K562 (cell line): ENCODE measurements around the gene PNMT. TPM values are rescaled to one million over a fixed set of nuclear protein-coding genes. Genes with fewer than 3 reads are reported as not detected.

Experiments used
- ATAC-seq: fragments of 200-7000 bp; cut with Tn5 transposase; 3 replicates; pipeline ENCODE4 v1.9.1; 2020; ENCODE audit warnings: moderate library complexity
- BruUV-seq: library from RNA; stranded (reverse); fragments of 400-500 nt; replicated peaks from 2 replicates; lab custom pipeline; 2021; lab: Mats Ljungman, UMichigan
- CTCF ChIA-PET: fragments of 300-600 bp; formaldehyde crosslinking; extraction: SDS; loops from one replicate; lab custom pipeline; 2021; ENCODE audit warnings: low intra/inter-chr PET ratio; lab: Yijun Ruan, JAX
- POLR2A ChIA-PET: fragments of 300-600, 350-650 bp; sonication (Branson Sonifier 250); formaldehyde crosslinking; extraction: SDS; loops from one replicate; lab custom pipeline; 2021; ENCODE audit warnings: antibody characterized with exemption, inconsistent platforms; lab: Yijun Ruan, JAX
- DNase-seq, 4 experiments: peaks; one replicate each; pipeline versions ENCODE4 v3.0.0 to v3.0.0-alpha.2; 2011 to 2018; ENCODE audit warnings: low spot score in 3 of 4, mixed read lengths in 3 of 4; ENCODE audit errors: extremely low read depth in 1 of 4
- FAIRE-seq: peaks from 2 replicates; lab custom pipeline; 2011; peaks lifted over from hg19 to GRCh38; lab: Jason Lieb, UNC
- H2AFZ ChIP-seq: 2 replicates; pipeline ENCODE4 v1.6.0; 2011; ENCODE audit warnings: low read depth, low read length, control low read depth, inconsistent platforms
- H3K27ac ChIP-seq: fragments of 200-600 bp; 3 replicates; pipeline ENCODE4 v1.8.0; 2011; ENCODE audit warnings: low read depth, mild to moderate bottlenecking, control low read depth, inconsistent platforms, low read length, moderate library complexity, mixed read lengths; ENCODE audit errors: extremely low read depth
- H3K27me3 ChIP-seq, 2 experiments: fragments of 300-600 bp in 1 of 2; 2 replicates in 1 of 2; 3 replicates in 1 of 2; pipeline versions ENCODE4 v1.6.0 to v1.8.0; 2011; ENCODE audit warnings: inconsistent platforms in 2 of 2, low read length in 2 of 2, mild to moderate bottlenecking in 1 of 2, mixed read lengths in 1 of 2, moderate library complexity in 1 of 2; ENCODE audit not compliant: control insufficient read depth in 2 of 2, insufficient read depth in 2 of 2
- H3K36me3 ChIP-seq: fragments of 300-600 bp; 3 replicates; pipeline ENCODE4 v1.8.0; 2011; ENCODE audit warnings: mild to moderate bottlenecking, low read length, inconsistent platforms; ENCODE audit not compliant: control insufficient read depth, insufficient read depth
- H3K4me1 ChIP-seq, 2 experiments: fragments of 200-600 bp in 1 of 2; replicated peaks in 1 of 2; 2 replicates in 1 of 2; 3 replicates in 1 of 2; pipeline versions ENCODE4 v1.5.1 to v1.8.0; 2011; ENCODE audit warnings: inconsistent platforms in 2 of 2, low read length in 2 of 2, mild to moderate bottlenecking in 1 of 2, mixed read lengths in 1 of 2, moderate library complexity in 1 of 2; ENCODE audit not compliant: control insufficient read depth in 2 of 2, insufficient read depth in 2 of 2
- H3K4me2 ChIP-seq: 2 replicates; pipeline ENCODE4 v1.6.1; 2011; ENCODE audit warnings: low read length, control low read depth, inconsistent platforms, mixed read lengths; ENCODE audit not compliant: insufficient read depth
- H3K4me3 ChIP-seq: fragments of 200-600 bp; sonication (generic), shearing (Covaris generic); 2 replicates; pipeline ENCODE4 v1.5.1; 2016; ENCODE audit warnings: control low read depth, inconsistent platforms
- H3K79me2 ChIP-seq: fragments of 200-600 bp; 3 replicates; pipeline ENCODE4 v1.8.0; 2011; ENCODE audit warnings: low read length, inconsistent platforms; ENCODE audit not compliant: control insufficient read depth, insufficient read depth
- H3K9ac ChIP-seq, 2 experiments: 2 replicates each; pipeline versions ENCODE4 v1.6.0 to v1.6.1; 2011; ENCODE audit warnings: low read depth in 2 of 2, low read length in 2 of 2, control low read depth in 1 of 2, inconsistent platforms in 1 of 2, mild to moderate bottlenecking in 1 of 2, mixed read lengths in 1 of 2; ENCODE audit not compliant: insufficient read depth in 1 of 2
- H3K9me1 ChIP-seq: one replicate; pipeline ENCODE4 v1.6.0; 2011; ENCODE audit warnings: inconsistent platforms, mild to moderate bottlenecking, low read length, moderate library complexity; ENCODE audit not compliant: control insufficient read depth, insufficient read depth
- H3K9me3 ChIP-seq: replicated peaks from 2 replicates; pipeline ENCODE4 v1.5.1; 2011; ENCODE audit warnings: low read depth, low read length, inconsistent platforms; ENCODE audit not compliant: control insufficient read depth, insufficient read depth
- H4K20me1 ChIP-seq: replicated peaks from 2 replicates; pipeline ENCODE4 v1.6.1; 2011; ENCODE audit warnings: low read length, inconsistent platforms, mixed read lengths; ENCODE audit not compliant: control insufficient read depth, insufficient read depth
- WGBS: fragments of 100-300 bp; shearing (Covaris generic); methylation state at CpG from one replicate; pipeline ENCODE4 v1.1.6; 2016; ENCODE audit warnings: low coverage, mixed read lengths; ENCODE audit not compliant: insufficient coverage; ENCODE audit errors: missing lambda C conversion rate; 5-methylcytosine and 5-hydroxymethylcytosine counted together
- in situ Hi-C: fragments of 300-500 bp; cut with MboI; formaldehyde crosslinking; loops from 4 replicates; pipeline ENCODE4 v1.15.0; 2018; ENCODE audit warnings: inconsistent platforms, mixed read lengths
- intact Hi-C: fragments of 100-400 bp; cut with micrococcal nuclease; formaldehyde crosslinking; loops from 2 replicates; pipeline ENCODE4 v1.14.2; 2022
- polyA plus RNA-seq, 8 experiments: library from polyadenylated mRNA; depleted of rRNA in 4 of 8; stranded (reverse) in 5 of 8; unstranded in 3 of 8; fragments of >200 nt; fragmentation: Nextera tagmentation in 2 of 8; fragmentation: Illumina TruSeq in 1 of 8; extraction: Ambion mirVana in 2 of 8; extraction: Trizol in 1 of 8; gene quantifications; 2 replicates each; pipeline versions ENCODE4 v1.2.1 to v1.2.3, GENCODE V29; 2011 to 2014; ENCODE audit warnings: inconsistent platforms in 1 of 8, missing spikeins in 1 of 8
- total RNA-seq, 7 experiments: library from RNA; depleted of rRNA in 6 of 7; stranded (reverse); fragments of >200 nt in 6 of 7; fragmentation: Illumina TruSeq in 2 of 7; extraction: Trizol in 2 of 7; gene quantifications; 2 replicates each; pipeline versions ENCODE4 v1.2.1 to v1.2.3, GENCODE V29; 2011 to 2021; ENCODE audit warnings: low replicate concordance in 1 of 7
- TF ChIP-seq, protein P1 (sequence below): sonication (generic); formaldehyde crosslinking; IDR thresholded peaks from 2 replicates; pipeline ENCODE4 v1.8.1; 2023; ENCODE audit warnings: mild to moderate bottlenecking, missing genetic modification reagents

PNMT gene
- total and polyA plus RNA-seq, 9 of the 15 experiments (the other 6 are each of a cell fraction or from before 2014, with no cell fraction given), result 0.55 to 18.1 (median 5.8) TPM

DNA sequence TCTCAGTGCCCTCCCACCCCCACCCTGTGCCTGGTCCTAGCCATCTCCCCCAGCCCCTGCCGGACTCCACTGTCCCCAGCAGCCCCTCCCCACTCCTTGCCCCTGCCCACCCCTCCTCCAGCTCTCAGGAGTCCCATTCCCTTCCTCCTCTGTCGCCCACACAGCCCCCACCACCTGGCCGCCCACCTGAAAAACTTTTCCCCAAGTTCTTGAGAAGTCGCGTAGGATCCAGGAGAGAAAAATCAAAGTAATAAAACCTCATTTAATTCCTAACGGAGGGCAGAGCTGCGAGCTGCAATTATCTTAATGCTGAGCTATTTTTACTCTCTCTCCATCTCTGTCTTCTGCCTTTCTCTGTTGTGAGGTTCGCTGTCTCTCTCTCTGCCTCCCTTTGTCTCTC is 43.9 kb upstream of the PNMT start:
- 46% methylated on average over 8 of the region's 8 CpGs for WGBS
- no peak overlapping the region for H3K4me2 ChIP-seq
- H3K36me3 ChIP-seq, result no peaks in the 10 kb centered on the region
- intact Hi-C loops, result no loop called here
- no TSS peak for BruUV-seq
- ATAC-seq (no peak), DNase-seq (no peak), FAIRE-seq (no peak)
- no peaks in the 10 kb centered on the region for H3K9me1 ChIP-seq
- H4K20me1 ChIP-seq, result no peaks in the 10 kb centered on the region
- H3K27ac ChIP-seq, result no peak overlapping the region
- H3K9ac ChIP-seq, result no peak overlapping the region
- H3K4me3 ChIP-seq, result no peak overlapping the region
- no peaks in the 10 kb centered on the region for H3K9me3 ChIP-seq
- in situ Hi-C loops, result loop anchor here (5.0 kb wide), 2 partner anchors 48 to 133 kb away; no protein-coding TSS in a partner anchor
- no peak overlapping the region for H2AFZ ChIP-seq
- no peaks in the 10 kb centered on the region for H3K79me2 ChIP-seq
- H3K27me3 ChIP-seq, result peaks cover 0 to 17% of the 10 kb centered on the region in 2 experiments; a peak in 2 of 5 replicates
- CTCF ChIA-PET, result interaction anchor here (0.6 to 5.2 kb wide), 6 partner anchors 30 to 407 kb away, joined by 3 to 131 read pairs (median 36); partner anchors contain the start of gene PNMT
- POLR2A ChIA-PET, result interaction anchor here (0.6 to 1.9 kb wide), 4 partner anchors 10 to 211 kb away, joined by 3 to 4 read pairs (median 4); no protein-coding TSS in a partner anchor
- H3K4me1 ChIP-seq, result peaks cover 3 to 44% of the 10 kb centered on the region in 2 experiments; a peak in 2 of 5 replicates
- TF ChIP-seq, protein P1, sequence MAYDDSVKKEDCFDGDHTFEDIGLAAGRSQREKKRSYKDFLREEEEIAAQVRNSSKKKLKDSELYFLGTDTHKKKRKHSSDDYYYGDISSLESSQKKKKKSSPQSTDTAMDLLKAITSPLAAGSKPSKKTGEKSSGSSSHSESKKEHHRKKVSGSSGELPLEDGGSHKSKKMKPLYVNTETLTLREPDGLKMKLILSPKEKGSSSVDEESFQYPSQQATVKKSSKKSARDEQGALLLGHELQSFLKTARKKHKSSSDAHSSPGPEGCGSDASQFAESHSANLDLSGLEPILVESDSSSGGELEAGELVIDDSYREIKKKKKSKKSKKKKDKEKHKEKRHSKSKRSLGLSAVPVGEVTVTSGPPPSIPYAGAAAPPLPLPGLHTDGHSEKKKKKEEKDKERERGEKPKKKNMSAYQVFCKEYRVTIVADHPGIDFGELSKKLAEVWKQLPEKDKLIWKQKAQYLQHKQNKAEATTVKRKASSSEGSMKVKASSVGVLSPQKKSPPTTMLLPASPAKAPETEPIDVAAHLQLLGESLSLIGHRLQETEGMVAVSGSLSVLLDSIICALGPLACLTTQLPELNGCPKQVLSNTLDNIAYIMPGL (CRISPR knock-in tag), result no peak
